Measurements from ENCODE around the gene SNRNP200.

Gene SNRNP200

GRCh38 chr2:96305091-96305978 lies at the start of gene SNRNP200:
SNRNP200 (minus strand) TSS chr2:96305546; CDS start chr2:96305437, 109 bp downstream.
- peak; percentile 82 for DNase-seq

- DNase-seq: no peak
Measured at GRCh38 chr2:96354492-96354891, 49.1 kb upstream of the SNRNP200 start.

DNA sequence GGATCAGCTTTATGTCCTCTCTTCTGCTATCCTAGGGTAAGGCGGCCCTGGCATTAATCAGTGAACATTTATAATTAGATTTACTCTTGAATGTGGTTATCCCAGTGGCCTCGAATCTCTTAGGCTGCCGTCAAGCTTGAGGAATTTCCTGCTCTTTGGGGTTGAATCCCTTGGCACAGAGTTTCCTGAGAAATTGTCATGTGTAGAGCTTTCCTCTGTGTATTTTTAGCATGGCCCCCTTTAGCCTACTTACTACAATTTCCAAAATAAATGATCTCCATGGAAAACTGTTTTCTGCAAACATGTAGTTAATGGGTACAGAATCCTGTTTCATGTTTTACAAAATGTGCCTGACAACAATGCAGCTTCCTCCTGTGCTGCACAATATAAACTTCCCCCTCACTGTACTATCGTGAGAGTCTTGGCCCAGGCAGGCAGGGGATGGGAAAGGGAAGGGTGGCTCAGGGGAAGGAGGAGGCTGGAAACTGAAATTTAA lies 48.3 kb upstream of the SNRNP200 start:
- DNase-seq: peak; percentile 5

GRCh38 chr2:96353032-96353561 lies 47.8 kb upstream of the SNRNP200 start:
- no peak for DNase-seq

DNA sequence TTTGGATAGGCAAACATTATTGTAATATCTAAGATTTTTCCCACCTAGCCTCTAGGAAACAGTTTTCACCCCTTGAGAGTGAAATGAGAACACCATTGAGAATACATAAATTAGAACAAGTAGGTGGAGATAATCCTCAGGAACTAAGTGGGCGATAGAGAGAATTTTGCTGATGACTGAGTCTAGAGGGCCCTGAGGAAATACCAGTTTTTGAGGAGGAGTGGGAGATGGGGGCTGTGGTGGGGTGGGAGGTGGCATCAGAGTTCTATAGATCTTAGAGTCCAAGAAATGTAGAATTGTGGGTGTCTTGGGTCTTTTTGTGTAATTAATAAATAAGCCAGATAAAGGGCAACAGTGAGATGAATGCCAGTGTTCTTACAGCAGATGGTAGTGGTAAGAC lies 42.0 kb upstream of the SNRNP200 start:
- DNase-seq: no peak

DNA sequence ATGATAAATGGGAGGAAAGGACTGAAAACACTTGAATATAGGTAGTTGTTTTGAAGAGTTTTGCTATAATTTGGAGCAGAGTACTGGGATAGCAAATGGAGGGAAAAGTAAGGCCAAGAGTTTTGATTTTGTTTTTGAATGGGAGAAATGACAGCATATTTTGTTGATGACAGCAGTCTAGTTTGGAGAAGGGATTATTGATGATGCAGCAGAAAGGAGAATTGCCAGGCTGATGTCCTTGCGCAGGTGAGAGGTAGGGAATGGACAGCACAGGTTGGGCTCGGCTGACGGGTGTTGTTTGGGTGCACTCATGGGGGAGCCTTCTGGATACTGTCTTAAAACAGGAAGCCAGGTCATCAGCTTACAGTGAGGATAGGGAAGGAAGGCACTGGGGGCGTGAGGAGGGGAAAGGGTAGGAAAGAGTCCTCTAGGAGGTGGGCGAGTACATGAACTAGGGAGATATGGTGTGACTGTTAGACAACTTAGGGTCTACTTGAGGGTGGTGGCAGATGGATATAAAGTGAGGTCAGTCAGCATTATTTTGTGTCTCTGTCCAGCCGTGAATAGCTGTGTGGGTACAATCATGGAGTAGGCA lies 40.6 kb upstream of the SNRNP200 start:
- DNase-seq: no peak

DNA sequence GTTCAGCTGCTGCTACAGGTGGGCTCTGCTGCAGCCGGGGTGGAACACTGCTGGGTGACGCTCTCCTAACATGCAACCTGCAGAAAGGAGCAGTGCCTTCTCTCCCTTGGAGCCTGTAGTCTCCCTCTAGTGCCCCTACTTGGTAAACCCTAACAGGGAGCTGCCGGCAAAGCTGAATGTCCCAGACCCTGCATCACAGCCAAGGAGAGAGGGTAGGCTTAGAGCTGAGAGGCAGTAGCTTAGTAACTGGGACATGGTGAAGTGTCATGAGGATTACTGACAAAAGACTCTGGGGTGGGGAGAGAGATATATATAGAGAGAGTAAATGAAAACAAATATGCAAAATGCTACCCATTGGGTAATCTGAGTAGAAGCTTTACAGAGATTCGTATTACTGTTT lies 40.1 kb upstream of the SNRNP200 start:
- no peak for DNase-seq

DNA sequence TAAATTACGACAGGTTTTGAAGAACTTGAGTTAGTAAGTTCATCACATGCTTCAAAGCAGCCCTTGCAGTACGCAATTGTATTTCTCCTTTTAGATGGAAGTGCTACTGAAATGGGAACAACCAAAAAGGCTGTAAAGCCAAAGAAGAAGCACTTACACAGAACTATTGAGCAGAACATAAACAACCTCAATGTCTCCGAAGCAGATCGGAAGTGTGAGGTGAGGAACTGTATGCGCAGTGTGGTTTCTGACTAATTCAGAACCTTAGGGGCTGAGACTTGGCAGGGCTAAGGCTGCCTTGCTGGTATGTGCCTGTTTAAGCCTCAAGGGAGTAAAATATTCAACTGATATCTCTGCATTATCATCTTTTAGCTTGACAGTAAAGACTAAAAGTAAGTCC lies 38.7 kb upstream of the SNRNP200 start:
- DNase-seq: no peak

DNA sequence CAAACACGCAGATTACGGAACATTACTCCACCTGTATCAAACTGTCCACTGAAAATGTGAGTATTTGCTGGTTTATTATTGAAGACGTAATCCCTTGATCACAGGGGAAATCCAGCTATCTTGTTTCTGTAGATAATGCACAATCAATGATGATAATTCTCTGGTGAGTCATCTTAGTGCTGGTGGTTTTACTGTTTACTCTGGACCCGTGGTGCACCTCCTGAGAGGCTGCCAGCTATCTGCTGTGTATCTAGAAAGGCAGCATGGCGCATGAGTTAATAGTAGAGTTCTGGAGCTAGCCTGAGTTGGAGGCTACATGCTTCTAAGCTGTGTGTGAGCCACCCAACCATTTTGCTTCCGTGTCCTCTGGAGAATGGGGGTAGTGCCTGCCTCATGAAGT lies 36.7 kb upstream of the SNRNP200 start:
- peak; percentile 46 for DNase-seq

GRCh38 chr2:96341641-96342040 lies 36.3 kb upstream of the SNRNP200 start:
- no peak for DNase-seq

DNA sequence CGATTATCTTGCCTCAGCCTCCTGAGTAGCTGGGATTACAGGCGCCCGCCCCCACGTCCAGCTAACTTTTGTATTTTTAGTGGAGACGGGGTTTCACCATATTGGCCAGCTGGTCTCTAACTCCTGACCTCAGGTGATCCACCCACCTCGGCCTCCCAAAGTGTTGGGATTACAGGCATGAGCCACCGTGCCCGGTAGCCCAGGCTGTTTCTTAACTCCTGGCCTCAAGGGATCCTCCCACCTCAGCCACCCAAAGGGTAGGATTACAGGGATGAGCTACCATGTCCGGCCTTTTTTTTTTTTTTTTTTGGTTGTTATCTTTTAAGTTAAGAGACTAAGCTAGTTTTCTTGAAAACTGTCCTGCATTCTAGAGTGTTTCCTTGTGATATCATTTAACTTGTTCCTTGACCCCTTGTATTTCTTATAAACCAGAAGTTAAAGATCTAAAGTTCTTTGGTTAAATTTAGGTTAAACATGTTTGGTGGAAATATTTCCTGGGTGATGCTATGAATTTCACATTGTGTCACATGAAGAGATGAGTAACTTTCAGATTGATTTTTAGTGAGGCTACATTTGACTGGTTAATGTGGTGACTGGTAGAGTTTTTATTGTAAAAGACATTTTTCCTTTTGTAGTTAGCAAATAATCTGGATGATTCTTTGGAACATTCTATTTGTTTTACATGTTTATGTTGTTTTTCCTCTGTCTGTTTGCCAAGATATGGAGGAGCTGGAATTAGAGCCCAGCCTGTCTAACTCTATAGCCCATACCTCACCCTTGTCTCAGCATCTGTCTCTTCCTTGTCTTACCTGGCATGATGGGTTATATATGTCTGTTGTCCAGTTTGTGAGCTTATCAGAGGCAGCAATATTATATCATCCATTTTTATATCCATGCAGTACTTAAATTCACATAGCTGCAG lies 35.4 kb upstream of the SNRNP200 start:
- peak; percentile 16 for DNase-seq

DNA sequence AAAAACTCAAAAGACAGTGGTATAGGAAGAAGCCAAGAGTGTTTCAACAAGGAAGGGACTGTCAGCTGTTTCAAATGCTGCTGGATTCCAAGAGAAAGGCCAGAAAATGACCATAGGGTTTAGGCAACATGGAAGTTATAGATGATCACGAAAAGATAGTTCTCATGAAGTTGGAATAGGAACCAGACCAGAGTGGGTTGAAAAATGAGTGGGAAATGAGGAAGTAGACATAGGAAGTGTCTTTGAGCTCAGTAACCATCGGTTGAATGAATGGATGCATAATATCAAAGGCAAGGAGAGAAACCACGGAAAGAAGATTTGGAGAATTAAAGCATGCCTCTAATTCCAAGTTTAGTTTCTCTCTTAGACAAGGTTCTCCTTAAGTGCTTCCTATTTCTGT lies 31.5 kb upstream of the SNRNP200 start:
- DNase-seq: no peak

DNA sequence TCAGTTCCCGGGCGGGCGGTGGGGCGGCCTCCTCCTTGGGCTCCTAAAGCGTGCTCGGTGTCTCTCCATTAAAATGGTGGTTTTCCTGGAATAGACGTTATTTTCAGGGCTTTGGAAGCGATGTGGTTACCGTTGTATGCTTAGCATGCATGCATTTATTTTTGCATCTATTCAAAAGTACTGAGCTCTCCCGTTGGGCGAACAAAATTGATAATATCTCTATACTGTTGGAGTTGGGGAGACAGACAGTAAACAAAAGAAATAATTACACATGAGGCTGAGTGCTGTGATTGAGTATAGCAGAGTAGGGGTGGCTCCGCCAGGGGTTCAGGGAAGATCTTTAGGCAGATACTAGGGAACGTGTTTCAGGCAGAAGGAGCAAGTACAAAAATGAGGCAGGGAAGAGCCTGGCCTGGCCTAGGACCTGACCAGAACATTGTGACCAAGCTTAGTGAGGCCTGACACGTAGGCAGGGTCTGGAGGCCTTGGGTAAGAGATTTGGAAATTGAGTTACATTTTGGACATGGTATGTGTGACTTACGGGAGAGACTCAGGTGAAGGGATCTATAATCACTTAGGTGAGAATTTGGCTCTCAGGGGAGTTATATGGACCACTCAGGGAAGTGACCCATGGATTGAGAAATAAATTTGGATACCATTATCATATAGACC lies 30.9 kb upstream of the SNRNP200 start:
- no peak for DNase-seq

- no peak for DNase-seq
Measured at GRCh38 chr2:96333708-96334107, 28.4 kb upstream of the SNRNP200 start.

DNA sequence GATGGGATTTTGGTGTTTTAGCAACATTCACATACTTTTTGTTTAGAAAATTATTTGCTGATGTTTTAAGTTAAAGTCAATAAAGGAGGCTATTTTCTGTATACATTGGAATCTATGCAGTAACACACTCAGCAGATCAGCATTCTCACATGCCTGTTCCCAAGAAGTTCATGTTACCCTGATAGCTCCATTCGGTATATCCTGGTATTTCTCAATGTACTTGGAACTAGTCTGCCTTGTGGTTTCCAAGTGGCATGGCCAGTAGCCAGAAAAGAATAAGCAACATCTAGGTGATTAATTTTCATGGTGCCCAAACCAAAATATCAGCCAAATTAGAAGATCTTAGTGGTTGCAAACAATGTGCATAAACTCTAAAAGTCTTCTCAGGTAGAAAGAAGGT lies 25.1 kb upstream of the SNRNP200 start:
- peak; percentile 25 for DNase-seq

DNA sequence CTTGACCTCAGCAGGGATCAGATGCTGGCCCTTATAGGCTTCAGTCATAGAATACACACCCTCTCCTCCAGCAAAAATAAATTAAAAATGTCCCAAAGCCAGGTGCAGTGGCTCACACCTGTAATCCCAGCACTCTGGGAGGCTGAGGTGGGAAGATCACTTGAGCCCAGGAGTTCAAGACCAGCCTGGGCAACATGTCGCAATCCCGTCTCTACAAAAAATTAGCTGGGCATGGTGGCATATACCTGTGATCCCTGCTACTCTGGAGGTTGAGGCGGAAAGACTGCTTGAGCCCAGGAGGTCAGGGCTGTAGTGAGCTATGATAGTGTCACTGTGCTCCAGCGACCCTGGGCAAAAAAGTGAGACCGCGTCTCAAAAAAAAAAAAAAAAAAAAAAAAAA lies 24.5 kb upstream of the SNRNP200 start:
- no peak for DNase-seq

- DNase-seq: peak; percentile 76
Measured at GRCh38 chr2:96329456-96329855, 24.1 kb upstream of the SNRNP200 start.

- DNase-seq: no peak
Measured at GRCh38 chr2:96326990-96327820, 21.9 kb upstream of the SNRNP200 start.

GRCh38 chr2:96326564-96326963 lies 21.2 kb upstream of the SNRNP200 start:
- DNase-seq: no peak

DNA sequence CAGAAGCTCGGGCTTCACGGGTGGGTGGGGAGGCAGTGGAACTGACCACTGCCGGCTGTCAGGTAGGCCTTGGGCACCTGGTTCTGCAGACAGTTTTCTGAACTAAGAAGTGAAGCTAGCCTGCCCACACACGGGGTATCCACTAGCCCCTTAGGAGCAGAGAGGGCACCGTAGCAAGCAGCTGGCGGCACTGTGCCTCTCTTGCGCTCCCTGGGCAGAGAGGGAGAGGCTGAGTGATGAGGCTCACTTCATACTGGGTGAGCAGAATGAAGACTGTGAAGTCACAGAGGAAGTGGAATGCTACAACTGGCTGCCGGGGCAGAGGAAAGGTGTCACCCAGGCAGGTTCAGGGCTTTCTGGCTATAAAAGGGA lies 20.5 kb upstream of the SNRNP200 start:
- no peak for DNase-seq

Measured in fibroblast of upper back skin (primary cell).